CD14-positive monocyte (primary cell): ENCODE results near the gene CHRM2. TPM values are rescaled to one million over a fixed set of nuclear protein-coding genes. Genes with fewer than 3 reads are reported as not detected.

Source experiments
- DNase-seq, 3 donors: peaks; one replicate each; pipeline ENCODE4 v3.0.0-alpha.2; 2011 to 2022
- H2AFZ ChIP-seq: 2 replicates; pipeline ENCODE4 v1.6.0; 2012; ENCODE audit warnings: mild to moderate bottlenecking, low read depth, low read length, inconsistent platforms; ENCODE audit not compliant: insufficient read depth, poor library complexity, severe bottlenecking
- H3K27ac ChIP-seq, 2 donors: 1 replicate in 1 of 2; 2 replicates in 1 of 2; pipeline ENCODE4 v1.5.1; 2012 to 2013; ENCODE audit warnings: low read length in 2 of 2, control low read depth in 1 of 2, inconsistent platforms in 1 of 2, low read depth in 1 of 2, mild to moderate bottlenecking in 1 of 2
- H3K27me3 ChIP-seq, 2 donors: one replicate each; pipeline versions ENCODE4 v1.6.0 to v1.6.1; 2011 to 2013; ENCODE audit warnings: low read length in 2 of 2; ENCODE audit not compliant: control insufficient read depth in 2 of 2, insufficient read depth in 2 of 2
- H3K36me3 ChIP-seq, 2 donors: replicated peaks in 1 of 2; 1 replicate in 1 of 2; 2 replicates in 1 of 2; pipeline versions ENCODE4 v1.5.1 to v1.6.1; 2012 to 2013; ENCODE audit warnings: low read length in 2 of 2, control low read depth in 1 of 2, inconsistent platforms in 1 of 2, mild to moderate bottlenecking in 1 of 2; ENCODE audit not compliant: insufficient read depth in 2 of 2, control insufficient read depth in 1 of 2
- H3K4me1 ChIP-seq, 2 donors: 1 replicate in 1 of 2; 2 replicates in 1 of 2; pipeline versions ENCODE4 v1.5.1 to v1.6.1; 2012 to 2013; ENCODE audit warnings: low read length in 2 of 2, control low read depth in 1 of 2, inconsistent platforms in 1 of 2, mild to moderate bottlenecking in 1 of 2, moderate library complexity in 1 of 2; ENCODE audit not compliant: insufficient read depth in 2 of 2, control insufficient read depth in 1 of 2
- H3K4me2 ChIP-seq: replicated peaks from 2 replicates; pipeline ENCODE3; 2012; ENCODE audit warnings: low read length, moderate library complexity, mild to moderate bottlenecking; ENCODE audit not compliant: poor library complexity, severe bottlenecking; ENCODE audit errors: extremely low read depth
- H3K4me3 ChIP-seq, 3 experiments: fragments of 200-600 bp in 1 of 3; sonication (generic) in 1 of 3; replicated peaks in 1 of 3; 1 replicate in 2 of 3; 2 replicates in 1 of 3; pipeline ENCODE4 v1.5.1; 2011 to 2013; ENCODE audit warnings: low read length in 3 of 3, mild to moderate bottlenecking in 3 of 3, control low read depth in 2 of 3, low read depth in 2 of 3, inconsistent platforms in 1 of 3, moderate library complexity in 1 of 3
- H3K79me2 ChIP-seq: 2 replicates; pipeline ENCODE4 v1.6.0; 2012; ENCODE audit warnings: mild to moderate bottlenecking, control low read depth, inconsistent platforms, low read length, moderate library complexity; ENCODE audit not compliant: insufficient read depth
- H3K9ac ChIP-seq: 2 replicates; pipeline ENCODE4 v1.6.0; 2017; ENCODE audit warnings: low read length, mild to moderate bottlenecking; ENCODE audit not compliant: insufficient read depth, poor library complexity, severe bottlenecking
- H3K9me3 ChIP-seq, 2 donors: replicated peaks in 1 of 2; 1 replicate in 1 of 2; 2 replicates in 1 of 2; pipeline versions ENCODE4 v1.5.1 to v1.6.1; 2012 to 2013; ENCODE audit warnings: low read length in 2 of 2, control low read depth in 1 of 2; ENCODE audit not compliant: control insufficient read depth in 1 of 2, insufficient read depth in 1 of 2
- H4K20me1 ChIP-seq: 2 replicates; pipeline ENCODE4 v1.6.0; 2012; ENCODE audit warnings: mild to moderate bottlenecking, low read length, control low read depth, moderate library complexity; ENCODE audit not compliant: insufficient read depth
- H3K27ac Mint-ChIP-seq, 7 donors: one replicate each; pipeline ENCODE4 v1.8.0; 2020; ENCODE audit warnings: mild to moderate bottlenecking in 7 of 7, mixed read lengths in 7 of 7, moderate library complexity in 6 of 7, inconsistent platforms in 2 of 7
- H3K27me3 Mint-ChIP-seq, 3 donors: one replicate each; pipeline ENCODE4 v1.8.0; 2021 to 2022; ENCODE audit warnings: low read depth in 3 of 3, mild to moderate bottlenecking in 3 of 3, mixed read lengths in 3 of 3, moderate library complexity in 3 of 3, inconsistent platforms in 1 of 3
- H3K36me3 Mint-ChIP-seq, 2 donors: one replicate each; pipeline ENCODE4 v1.8.0; 2020; ENCODE audit warnings: mixed read lengths in 2 of 2, inconsistent platforms in 1 of 2, mild to moderate bottlenecking in 1 of 2
- H3K4me1 Mint-ChIP-seq: one replicate; pipeline ENCODE4 v1.8.0; 2020; ENCODE audit warnings: mild to moderate bottlenecking, mixed read lengths
- H3K4me3 Mint-ChIP-seq, 2 donors: one replicate each; pipeline ENCODE4 v1.8.0; 2020; ENCODE audit warnings: mild to moderate bottlenecking in 2 of 2, mixed read lengths in 2 of 2, moderate library complexity in 1 of 2
- H3K9me3 Mint-ChIP-seq, 7 donors: one replicate each; pipeline ENCODE4 v1.8.0; 2020 to 2022; ENCODE audit warnings: mixed read lengths in 7 of 7, mild to moderate bottlenecking in 6 of 7, moderate library complexity in 6 of 7, inconsistent platforms in 2 of 7
- WGBS: methylation state at CpG from one replicate; pipeline ENCODE4 v1.1.5; 2013; ENCODE audit warnings: missing lambda C conversion rate; ENCODE audit not compliant: insufficient coverage; 5-methylcytosine and 5-hydroxymethylcytosine counted together
- intact Hi-C, 2 donors: fragments of 100-400 bp; cut with micrococcal nuclease; formaldehyde crosslinking; loops; one replicate each; pipeline versions ENCODE4 v1.15.0 to v1.15.1; 2023
- polyA plus RNA-seq, 3 donors: library from polyadenylated mRNA; depleted of rRNA in 1 of 3; unstranded in 2 of 3; stranded (reverse) in 1 of 3; fragments of 300-500 nt in 2 of 3; fragments of >200 nt in 1 of 3; fragmentation: Illumina TruSeq in 2 of 3; gene quantifications; 1 replicate in 2 of 3; 2 replicates in 1 of 3; pipeline ENCODE4 v1.2.3, GENCODE V29; 2012 to 2021
- TF ChIP-seq, protein P1 (sequence below): fragments of 200-600 bp; IDR thresholded peaks from one replicate; pipeline ENCODE4 v1.8.0; 2022; ENCODE audit warnings: antibody characterized with exemption, mild to moderate bottlenecking

Gene CHRM2
- polyA plus RNA-seq, 3 donors, result not detected

DNA sequence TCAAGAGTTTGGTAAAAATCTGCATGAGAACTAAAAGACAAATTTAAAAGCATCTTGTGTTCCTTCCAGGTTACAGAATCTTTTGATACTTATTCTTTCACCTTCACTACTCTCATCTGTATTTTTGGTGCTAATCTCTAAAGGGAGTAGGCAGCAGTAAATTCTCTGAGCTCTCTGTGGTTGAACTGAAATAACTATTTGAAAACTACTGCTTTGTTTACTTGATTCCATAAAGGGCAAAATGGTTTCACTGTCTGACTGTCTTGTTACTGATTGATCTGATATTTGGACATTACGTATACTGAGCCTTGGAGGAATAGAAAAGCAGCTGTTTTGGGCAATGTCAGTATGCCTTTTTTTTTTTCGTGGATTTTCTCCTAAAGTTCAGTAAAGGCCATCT, 103.3 kb downstream of the CHRM2 start:
- Histone ChIP-seq H3K27me3 (no peaks in the 10 kb centered on the region), H4K20me1 (no peaks in the 10 kb centered on the region), H3K4me1 (no peaks in the 10 kb centered on the region), H2AFZ (no peak overlapping the region), H3K9me3 (peaks cover 7% of the 10 kb centered on the region in 2 donors), H3K36me3 (no peaks in the 10 kb centered on the region), H3K27ac (no peak overlapping the region), H3K79me2 (no peaks in the 10 kb centered on the region), H3K4me2 (no peak overlapping the region), H3K9ac (no peak overlapping the region), H3K4me3 (no peak overlapping the region)
- intact Hi-C loops, result no loop called here
- Mint-ChIP-seq H3K27me3 (peaks cover 0 to 3% (median 0%) of the 10 kb centered on the region in 3 donors), H3K27ac (no peak overlapping the region), H3K4me1 (no peaks in the 10 kb centered on the region), H3K36me3 (no peaks in the 10 kb centered on the region), H3K4me3 (no peak overlapping the region), H3K9me3 (peaks cover 2 to 12% (median 8%) of the 10 kb centered on the region in 7 donors)
- WGBS, result 100% methylated on average over 1 of the region's 2 CpGs
- no peak for DNase-seq
- TF ChIP-seq, protein P1, sequence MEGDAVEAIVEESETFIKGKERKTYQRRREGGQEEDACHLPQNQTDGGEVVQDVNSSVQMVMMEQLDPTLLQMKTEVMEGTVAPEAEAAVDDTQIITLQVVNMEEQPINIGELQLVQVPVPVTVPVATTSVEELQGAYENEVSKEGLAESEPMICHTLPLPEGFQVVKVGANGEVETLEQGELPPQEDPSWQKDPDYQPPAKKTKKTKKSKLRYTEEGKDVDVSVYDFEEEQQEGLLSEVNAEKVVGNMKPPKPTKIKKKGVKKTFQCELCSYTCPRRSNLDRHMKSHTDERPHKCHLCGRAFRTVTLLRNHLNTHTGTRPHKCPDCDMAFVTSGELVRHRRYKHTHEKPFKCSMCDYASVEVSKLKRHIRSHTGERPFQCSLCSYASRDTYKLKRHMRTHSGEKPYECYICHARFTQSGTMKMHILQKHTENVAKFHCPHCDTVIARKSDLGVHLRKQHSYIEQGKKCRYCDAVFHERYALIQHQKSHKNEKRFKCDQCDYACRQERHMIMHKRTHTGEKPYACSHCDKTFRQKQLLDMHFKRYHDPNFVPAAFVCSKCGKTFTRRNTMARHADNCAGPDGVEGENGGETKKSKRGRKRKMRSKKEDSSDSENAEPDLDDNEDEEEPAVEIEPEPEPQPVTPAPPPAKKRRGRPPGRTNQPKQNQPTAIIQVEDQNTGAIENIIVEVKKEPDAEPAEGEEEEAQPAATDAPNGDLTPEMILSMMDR, result no peak

DNA sequence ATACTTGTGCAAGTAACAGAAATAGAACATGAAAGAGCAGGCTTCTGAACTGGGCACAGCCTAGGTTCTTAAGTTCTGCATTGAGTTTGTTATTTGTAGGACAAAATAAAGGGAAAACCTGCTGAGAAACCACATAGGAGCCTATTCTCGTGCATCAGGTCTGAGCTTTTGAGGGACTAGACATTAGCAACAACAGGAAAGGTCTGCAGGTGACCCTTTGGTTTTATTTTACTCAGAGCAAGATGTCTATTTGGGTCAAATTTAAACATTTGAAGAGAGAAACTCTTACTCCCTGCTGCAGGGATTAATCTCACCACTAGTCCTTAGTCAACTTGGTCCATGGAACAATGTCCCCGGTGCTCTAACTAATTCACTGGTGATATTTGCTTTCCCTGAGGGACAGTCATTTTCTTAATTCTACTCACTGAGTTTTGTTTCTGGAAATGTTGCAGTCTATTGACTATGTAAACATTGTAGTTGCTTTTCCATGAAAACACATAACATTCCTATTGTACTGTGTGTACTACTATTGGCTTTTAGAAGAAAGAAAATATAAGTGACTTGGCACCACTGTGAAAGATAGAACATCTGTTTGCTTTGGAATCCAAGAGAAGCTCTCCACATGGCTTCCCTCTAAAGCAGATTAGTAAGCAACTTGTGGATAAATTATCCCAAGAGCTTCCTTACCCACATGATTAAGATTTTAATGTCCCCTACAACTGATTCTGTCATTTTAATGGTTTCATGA, 108.2 kb downstream of the CHRM2 start:
- Histone ChIP-seq H3K9me3 (peaks cover 7% of the 10 kb centered on the region in 2 donors), H3K27ac (no peak overlapping the region), H3K79me2 (no peaks in the 10 kb centered on the region), H4K20me1 (no peaks in the 10 kb centered on the region), H3K36me3 (no peaks in the 10 kb centered on the region), H3K4me3 (no peak overlapping the region), H3K4me1 (no peaks in the 10 kb centered on the region), H3K4me2 (no peak overlapping the region), H3K9ac (no peak overlapping the region), H2AFZ (no peak overlapping the region), H3K27me3 (no peaks in the 10 kb centered on the region)
- Mint-ChIP-seq H3K27ac (no peak overlapping the region), H3K9me3 (peaks cover 2 to 15% (median 5%) of the 10 kb centered on the region in 7 donors), H3K4me1 (no peaks in the 10 kb centered on the region), H3K36me3 (no peaks in the 10 kb centered on the region), H3K4me3 (no peak overlapping the region), H3K27me3 (peaks cover 0 to 3% (median 0%) of the 10 kb centered on the region in 3 donors)
- intact Hi-C loops, result no loop called here
- DNase-seq, result no peak
- 40% methylated on average over 1 of the region's 2 CpGs for WGBS
- TF ChIP-seq, protein P1, result no peak
